Medulla oblongata (tissue), 1 donor: ENCODE results near the gene S100G.
"Not testable (repeated sequence)": the region's sequence is repeated elsewhere in the genome, so short reads cannot be mapped to it uniquely, and the experiment has no call there.

Source experiments
- DNase-seq: peaks from one replicate; pipeline ENCODE4 v3.0.0-alpha.2; 2015; ENCODE audit errors: extremely low spot score

S100G gene

DNA sequence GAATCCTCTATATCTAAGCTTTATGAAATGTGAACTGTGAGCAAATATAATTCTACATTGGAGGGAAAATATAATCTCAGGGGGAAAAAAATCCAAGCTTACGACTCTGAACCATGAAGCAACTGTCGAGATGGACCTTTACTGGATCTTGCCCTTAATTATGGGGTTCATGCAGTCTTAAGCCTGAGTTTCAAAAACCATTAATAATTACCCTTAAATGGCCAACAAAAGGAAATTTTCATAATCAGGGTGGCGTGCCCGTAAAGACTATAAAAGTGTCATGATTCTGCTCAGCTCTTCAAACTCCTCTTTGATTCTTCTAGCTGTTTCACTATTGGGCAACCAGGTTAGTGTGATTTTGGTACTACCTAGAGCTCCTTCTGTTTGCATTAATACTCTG is at the start of gene S100G:
TSS of gene S100G (plus strand) at position 301 of the 400 bp plus-strand sequence. CDS start 849 bp downstream, outside the sequence.
- no peak for DNase-seq

- DNase-seq, result no peak
Measured at GRCh38 chrX:16601885-16602284, 48.1 kb upstream of the S100G start.

DNA sequence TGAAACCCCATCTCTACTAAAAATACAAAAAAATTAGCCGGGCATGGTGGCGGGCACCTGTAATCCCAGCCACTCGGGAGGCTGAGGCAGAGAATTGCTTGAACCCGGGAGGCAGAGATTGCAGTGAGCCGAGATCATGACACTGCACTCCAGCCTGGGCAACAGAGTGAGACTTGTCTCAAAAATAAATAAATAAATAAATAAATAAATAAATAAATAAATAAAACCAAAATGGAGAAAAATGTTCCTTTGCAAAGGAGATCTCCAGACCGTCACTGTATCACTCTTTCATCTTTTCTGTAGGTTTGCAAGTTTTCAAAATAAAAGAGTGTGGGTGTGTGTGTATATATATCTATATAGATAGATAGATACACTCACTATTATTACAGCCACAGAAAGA is 46.7 kb upstream of the S100G start:
- not testable (repeated sequence) for DNase-seq

DNA sequence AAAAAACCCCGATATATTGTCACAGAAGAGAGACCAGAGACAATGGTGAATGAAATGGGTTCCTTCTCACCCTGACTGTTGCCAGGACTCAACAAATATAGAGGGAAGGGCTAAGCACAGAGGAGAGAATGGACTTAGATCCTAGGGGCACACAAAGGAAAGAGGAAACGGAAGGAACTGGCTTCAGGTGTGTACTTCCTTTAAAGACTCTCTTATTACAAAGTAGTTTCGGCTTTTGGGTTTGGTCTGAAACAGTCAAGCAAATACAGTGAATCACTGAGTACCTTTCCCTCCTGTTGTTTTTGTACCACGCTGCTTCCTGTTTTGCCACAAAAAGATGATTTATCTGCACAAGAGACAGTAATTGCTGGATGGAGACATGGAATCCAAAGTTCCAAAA is 46.1 kb upstream of the S100G start:
- DNase-seq, result no peak

- no peak for DNase-seq
Measured at GRCh38 chrX:16604337-16604736, 45.6 kb upstream of the S100G start.

- no peak for DNase-seq
Measured at GRCh38 chrX:16606142-16606720, 43.7 kb upstream of the S100G start.

GRCh38 chrX:16610121-16610621 is 39.8 kb upstream of the S100G start:
- no peak for DNase-seq

GRCh38 chrX:16610654-16611053 is 39.3 kb upstream of the S100G start:
- not testable (repeated sequence) for DNase-seq

DNA sequence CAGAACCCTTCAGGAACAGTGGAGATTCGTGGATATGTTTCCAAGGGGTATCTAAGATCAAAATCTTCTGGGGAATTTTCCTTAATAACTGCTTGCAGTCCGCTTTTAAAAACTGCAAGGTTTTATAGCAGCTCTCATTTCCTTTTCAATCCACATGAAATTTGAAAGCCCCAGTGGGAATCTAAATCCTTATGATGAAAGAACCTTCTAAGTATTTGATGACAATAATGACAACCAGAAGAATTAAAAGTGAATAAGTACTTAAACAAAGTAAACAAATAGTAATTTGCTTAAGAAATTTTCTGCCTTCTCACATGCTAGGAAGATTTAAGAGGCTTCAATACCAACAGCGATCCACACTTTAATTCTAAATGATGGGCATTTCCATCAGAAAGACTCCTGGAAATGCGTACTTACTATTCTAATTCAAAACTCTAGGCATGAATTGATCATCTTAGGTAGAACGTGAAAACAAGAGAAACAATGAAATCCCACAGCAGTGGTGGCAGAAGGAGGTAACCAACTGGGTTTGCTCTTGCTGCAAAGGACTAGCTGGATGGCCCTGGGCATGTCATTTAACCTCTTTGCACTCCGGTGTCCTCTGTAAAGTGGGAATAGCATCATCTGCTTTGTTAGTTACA is 37.6 kb upstream of the S100G start:
- DNase-seq, result no peak

GRCh38 chrX:16617382-16617781 is 32.6 kb upstream of the S100G start:
- DNase-seq, result no peak

DNA sequence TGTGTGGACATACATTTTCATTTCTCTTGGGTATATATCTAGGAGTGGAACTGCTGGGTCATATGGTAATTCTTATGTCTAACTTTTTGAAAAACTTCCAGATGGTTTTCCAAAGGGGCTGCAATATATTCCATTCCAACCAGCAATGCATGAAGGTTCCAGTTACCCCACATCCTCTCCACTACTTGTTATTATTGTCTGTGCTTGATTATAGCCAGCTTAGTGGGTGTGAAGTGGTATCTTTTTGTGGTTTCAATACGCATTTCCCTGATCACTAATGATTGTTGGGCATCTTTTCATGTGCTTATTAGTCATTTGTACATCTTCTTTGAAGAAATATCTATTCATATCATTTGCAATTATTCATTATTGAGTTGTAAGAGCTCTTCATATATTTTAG is 31.5 kb upstream of the S100G start:
- DNase-seq, result no peak

- no peak for DNase-seq
Measured at GRCh38 chrX:16619024-16619423, 30.9 kb upstream of the S100G start.

- DNase-seq, result not testable (repeated sequence)
Measured at GRCh38 chrX:16628511-16628910, 21.4 kb upstream of the S100G start.

DNA sequence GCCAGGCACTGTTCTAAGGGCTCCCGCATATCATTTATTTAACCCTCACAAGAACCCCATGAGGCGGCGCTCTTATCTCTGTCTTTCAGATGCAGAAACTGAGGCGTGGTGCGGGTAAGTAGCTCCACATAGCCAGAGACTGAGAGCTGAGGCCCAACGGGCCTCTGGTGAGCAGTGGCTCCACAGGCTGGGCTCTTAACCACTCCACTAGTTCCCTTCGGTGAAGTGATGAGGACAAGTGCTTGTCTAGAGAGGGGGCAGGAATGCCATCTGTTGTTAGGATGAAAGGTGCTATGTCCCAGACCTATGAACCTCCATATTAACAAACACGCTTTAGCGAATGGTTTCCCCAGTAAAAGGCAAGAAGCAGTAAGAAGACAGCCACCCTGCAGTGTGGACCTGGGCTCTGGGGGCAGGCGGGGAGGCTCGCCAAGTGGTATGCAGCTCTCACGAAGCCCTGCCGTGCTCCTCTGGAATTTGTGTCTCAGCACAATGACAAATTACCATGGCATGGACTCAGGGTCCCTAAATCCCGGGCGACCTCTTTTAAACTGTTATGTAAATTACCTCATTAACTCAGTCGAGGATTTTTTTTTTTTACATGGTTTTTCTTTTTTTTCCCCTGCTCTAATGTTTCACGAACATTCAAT is 20.9 kb upstream of the S100G start:
- no peak for DNase-seq

GRCh38 chrX:16629909-16630308 is 20.0 kb upstream of the S100G start:
- no peak for DNase-seq

DNA sequence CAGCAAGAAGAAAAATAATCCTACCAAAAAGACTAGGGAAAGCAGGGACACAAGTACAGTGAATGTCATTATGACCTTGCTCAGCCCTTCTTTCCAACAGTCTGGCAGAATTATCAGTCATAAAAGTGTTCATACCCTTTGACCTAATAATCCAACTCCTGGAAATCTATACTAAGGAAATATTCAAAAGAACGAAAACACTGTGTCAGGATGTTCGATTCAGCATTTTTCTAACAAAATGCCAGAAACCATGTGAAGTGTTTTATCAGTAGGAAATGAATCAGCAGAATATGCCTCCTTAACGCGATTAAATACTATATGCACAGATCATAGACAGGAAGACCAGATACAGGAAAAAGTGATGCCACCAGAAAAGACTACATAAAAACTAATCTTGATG is 16.2 kb upstream of the S100G start:
- no peak for DNase-seq

DNA sequence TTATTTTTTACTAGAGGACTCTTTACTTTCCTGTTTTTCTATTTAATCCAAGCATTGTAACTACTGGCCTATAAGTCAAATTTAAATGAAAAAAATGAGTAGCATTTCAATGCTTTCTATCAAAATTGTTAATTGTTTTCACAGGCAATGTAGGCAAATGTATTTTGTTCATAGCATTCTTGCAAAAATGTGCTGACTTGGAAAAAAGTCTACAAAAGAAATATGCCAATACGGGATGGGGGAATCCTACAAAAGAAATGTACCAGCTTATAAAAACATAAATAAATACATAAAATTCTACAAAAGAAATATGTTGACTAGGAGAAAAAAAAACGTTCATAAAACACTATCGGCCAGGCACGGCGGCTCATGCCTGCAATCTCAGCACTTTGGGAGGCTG is 14.9 kb upstream of the S100G start:
- no peak for DNase-seq

GRCh38 chrX:16635596-16635995 is 14.4 kb upstream of the S100G start:
- no peak for DNase-seq

- no peak for DNase-seq
Measured at GRCh38 chrX:16638533-16638932, 11.4 kb upstream of the S100G start.

- DNase-seq, result no peak
Measured at GRCh38 chrX:16639966-16640365, 10.0 kb upstream of the S100G start.

- no peak for DNase-seq
Measured at GRCh38 chrX:16640823-16641222, 9.1 kb upstream of the S100G start.

GRCh38 chrX:16643176-16643575 is 6.8 kb upstream of the S100G start:
- no peak for DNase-seq
